HG02973 (cell line): Measurements from ENCODE around the gene GEMIN7.

Experiments
- ATAC-seq: cut with Tn5 transposase; IDR thresholded peaks from one replicate; pipeline ENCODE4 v1.9.1; 2021; ENCODE audit warnings: moderate library complexity; ENCODE audit not compliant: unreplicated experiment

Gene GEMIN7

GRCh38 chr19:45079063-45079910 lies at the start of gene GEMIN7:
Gene GEMIN7, plus strand, starts transcription at chr19:45079260. Its CDS starts 10,855 bp downstream, at chr19:45090115.
- ATAC-seq = peak; percentile 24

- no peak for ATAC-seq
These were observed 48.2 kb upstream of the GEMIN7 start for GRCh38 chr19:45030825-45031224.

- no peak for ATAC-seq
These were observed 46.6 kb upstream of the GEMIN7 start for GRCh38 chr19:45032421-45032820.

- ATAC-seq = no peak
These were observed 43.3 kb upstream of the GEMIN7 start for GRCh38 chr19:45035755-45036154.

- no peak for ATAC-seq
These were observed 41.5 kb upstream of the GEMIN7 start for GRCh38 chr19:45037393-45038169.

- peak; percentile 78 for ATAC-seq
These were observed 39.8 kb upstream of the GEMIN7 start, which contains the start of gene CLASRP for GRCh38 chr19:45038931-45039893. Gene CLASRP, plus strand, starts transcription at chr19:45039045. Its CDS starts 1,168 bp downstream, at chr19:45040213.

- no peak for ATAC-seq
These were observed 38.8 kb upstream of the GEMIN7 start for GRCh38 chr19:45040059-45040771.

- no peak for ATAC-seq
These were observed 37.9 kb upstream of the GEMIN7 start for GRCh38 chr19:45041125-45041524.

- ATAC-seq = no peak
These were observed 33.2 kb upstream of the GEMIN7 start for GRCh38 chr19:45045671-45046353.

GRCh38 chr19:45046355-45046754 lies 32.7 kb upstream of the GEMIN7 start:
- no peak for ATAC-seq

GRCh38 chr19:45047188-45047797 lies 31.8 kb upstream of the GEMIN7 start:
- no peak for ATAC-seq

- ATAC-seq = no peak
These were observed 29.9 kb upstream of the GEMIN7 start for GRCh38 chr19:45049073-45049736.

GRCh38 chr19:45050036-45050435 lies 29.0 kb upstream of the GEMIN7 start:
- no peak for ATAC-seq

GRCh38 chr19:45051929-45052579 lies 27.0 kb upstream of the GEMIN7 start:
- ATAC-seq = no peak

- no peak for ATAC-seq
These were observed 22.2 kb upstream of the GEMIN7 start for GRCh38 chr19:45056831-45057230.

GRCh38 chr19:45057444-45057843 lies 21.6 kb upstream of the GEMIN7 start:
- ATAC-seq = no peak

- ATAC-seq = no peak
These were observed 20.4 kb upstream of the GEMIN7 start for GRCh38 chr19:45058622-45059159.
